D341Med (cell line): ENCODE data around the gene INA.
A peak's percentile ranks its signal among the peaks of the same experiment; 100 is the strongest.
"Not testable (repeated sequence)": the region's sequence is repeated elsewhere in the genome, so short reads cannot be mapped to it uniquely, and the experiment has no call there.

Experiments used
- DNase-seq: peaks from one replicate; pipeline ENCODE4 v3.0.0; 2012; ENCODE audit warnings: low spot score

The INA gene

GRCh38 chr10:103276896-103277712 lies at the start of gene INA:
Gene INA (plus strand): TSS chr10:103277138. CDS start chr10:103277212, 74 bp downstream.
- peak; percentile 84 for DNase-seq

DNA sequence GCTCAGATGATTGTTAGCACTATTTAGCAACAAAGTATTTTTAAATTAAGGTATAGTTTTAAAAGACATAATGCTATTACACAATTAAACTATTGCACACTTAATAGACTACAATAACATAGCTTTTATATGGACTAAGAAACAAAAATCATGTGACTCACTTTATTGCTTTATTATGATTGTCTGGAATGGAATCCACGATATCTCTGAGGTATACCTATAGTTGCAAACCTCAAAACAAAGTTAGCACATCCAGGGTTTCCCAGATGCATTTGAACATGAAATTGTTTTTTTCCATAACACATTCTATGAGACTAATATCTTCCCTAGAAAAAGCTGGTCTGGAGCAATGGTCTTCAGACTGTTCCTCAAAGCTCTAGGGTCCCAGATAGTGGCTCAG lies 49.5 kb upstream of the INA start:
- no peak for DNase-seq

DNA sequence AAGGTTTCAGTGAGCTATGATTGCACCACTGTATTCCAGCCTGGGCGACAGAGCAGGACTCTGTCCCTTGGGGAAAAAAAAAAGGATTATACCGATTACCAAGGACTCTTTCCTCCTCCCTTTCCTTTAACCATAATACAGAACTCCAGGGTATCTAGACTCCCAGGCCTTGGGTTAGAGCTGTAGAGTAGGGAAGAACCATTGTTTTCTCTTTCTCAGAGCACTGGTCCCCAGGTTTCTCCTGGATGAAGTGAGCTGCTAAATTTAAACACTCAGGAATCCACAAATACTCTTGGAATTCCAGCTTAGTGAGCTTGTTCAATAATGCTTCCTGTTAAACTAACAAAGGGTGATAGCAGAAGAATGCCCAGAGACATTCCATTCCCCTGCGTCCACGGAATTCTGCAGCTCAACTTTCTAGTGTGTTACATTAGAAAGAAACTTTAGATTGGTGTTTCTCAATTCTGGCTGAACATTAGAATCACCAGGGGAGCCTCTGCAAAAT lies 45.8 kb upstream of the INA start:
- no peak for DNase-seq

- no peak for DNase-seq
Measured at GRCh38 chr10:103232131-103232673, 44.7 kb upstream of the INA start.

DNA sequence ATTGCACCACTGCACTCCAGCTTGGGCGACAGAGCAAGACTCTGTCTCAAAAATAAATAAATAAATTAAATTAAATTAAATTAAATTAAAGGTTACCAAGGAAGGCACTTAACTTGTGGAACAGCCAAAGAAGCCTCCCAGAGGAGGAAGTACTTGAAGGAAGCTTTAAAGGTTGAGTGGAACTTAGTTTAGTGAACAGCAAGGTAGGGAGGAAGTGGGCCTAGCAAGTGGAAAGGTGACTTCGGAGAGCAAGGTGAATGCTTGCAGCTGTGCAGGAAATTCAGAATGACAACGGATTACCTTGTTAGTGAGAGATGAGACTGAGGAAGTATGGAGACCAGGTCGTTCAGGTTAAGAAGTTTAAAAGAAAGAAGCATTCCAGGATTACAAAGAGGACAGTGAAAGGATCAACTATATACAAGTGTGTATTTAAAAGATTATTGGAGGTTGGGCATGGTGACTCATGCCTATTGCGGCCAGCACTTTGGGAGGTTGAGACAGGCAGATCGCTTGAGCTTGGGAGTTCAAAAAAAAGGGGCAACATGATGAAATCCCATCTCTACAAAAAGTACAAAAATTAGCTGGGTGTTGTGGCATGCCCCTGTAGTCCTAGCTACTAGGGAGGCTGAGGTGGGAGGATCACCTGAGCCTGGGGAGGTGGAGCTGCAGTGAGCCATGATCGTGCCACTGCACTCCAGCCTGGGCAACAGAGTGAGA lies 44.0 kb upstream of the INA start:
- DNase-seq = no peak

- DNase-seq = no peak
Measured at GRCh38 chr10:103235775-103236174, 41.2 kb upstream of the INA start.

- DNase-seq = peak; percentile 45
Measured at GRCh38 chr10:103238506-103239252, 38.3 kb upstream of the INA start.

- peak; percentile 20 for DNase-seq
Measured at GRCh38 chr10:103241262-103242011, 35.5 kb upstream of the INA start.

GRCh38 chr10:103244666-103245271 lies 32.2 kb upstream of the INA start:
- peak; percentile 72 for DNase-seq

DNA sequence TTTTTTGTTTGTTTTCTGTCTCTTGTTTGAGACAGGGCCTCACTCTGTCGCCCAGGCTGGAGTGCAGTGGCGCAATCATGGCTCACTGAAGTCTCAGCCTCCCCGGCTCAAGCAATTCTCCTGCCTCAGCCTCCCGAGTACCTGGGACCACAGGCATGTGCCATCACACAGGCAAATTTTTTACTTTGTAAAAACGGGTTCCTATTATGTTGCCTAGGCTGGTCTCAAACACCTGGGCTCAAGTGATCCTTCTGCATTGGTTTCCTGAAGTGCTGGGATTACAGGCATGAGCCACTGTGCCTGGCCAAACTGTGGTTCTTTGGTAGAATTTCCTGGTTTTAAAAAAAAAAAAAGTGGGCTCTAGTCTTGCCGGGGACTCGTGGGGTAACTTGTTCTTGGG lies 31.4 kb upstream of the INA start, which contains the start of gene RPEL1:
TSS of gene RPEL1 (plus strand) at position 301 of the 400 bp plus-strand sequence. CDS start 110 bp downstream, outside the sequence.
- DNase-seq = not testable (repeated sequence)

GRCh38 chr10:103246324-103246723 lies 30.6 kb upstream of the INA start:
- no peak for DNase-seq

DNA sequence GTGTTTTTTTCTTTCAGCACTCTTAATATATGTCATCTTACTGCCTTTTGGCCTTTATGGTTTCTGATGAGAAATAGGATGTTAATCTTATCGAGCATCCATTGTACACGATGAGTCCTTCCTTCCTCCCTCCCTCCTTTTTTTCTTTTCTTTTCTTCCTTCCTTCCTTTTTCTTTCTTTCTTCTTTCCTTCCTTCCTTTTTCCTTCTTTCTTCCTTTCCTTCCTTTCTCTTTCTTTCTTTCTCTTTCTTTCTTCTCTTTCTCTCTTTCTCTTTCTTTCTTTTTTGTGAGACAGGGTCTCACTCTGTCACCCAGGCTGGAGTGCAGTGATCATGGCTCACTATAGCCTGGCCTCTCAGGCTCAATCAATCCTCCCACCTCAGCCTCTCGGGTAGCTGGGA lies 22.8 kb upstream of the INA start:
- no peak for DNase-seq

- no peak for DNase-seq
Measured at GRCh38 chr10:103254538-103255325, 22.2 kb upstream of the INA start.

- no peak for DNase-seq
Measured at GRCh38 chr10:103256613-103257012, 20.3 kb upstream of the INA start.

DNA sequence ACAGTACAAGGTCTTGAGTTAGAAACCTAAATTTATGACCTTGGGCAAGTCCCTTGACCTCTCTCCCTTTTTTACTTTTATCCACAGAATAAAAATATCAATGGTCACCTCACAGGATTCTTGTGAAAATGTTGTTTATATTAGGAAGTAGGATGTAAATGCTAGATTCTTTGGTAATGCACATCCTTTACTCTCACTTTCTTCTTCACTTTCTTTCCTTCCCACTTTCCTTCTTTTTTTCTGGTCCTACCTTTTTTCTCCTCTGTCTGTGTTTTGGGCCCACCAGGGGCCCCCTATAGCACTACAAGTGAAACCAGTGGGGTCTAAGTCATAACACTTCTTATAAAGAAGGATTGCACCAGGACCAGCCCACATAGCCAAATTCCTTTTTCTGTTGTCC lies 19.1 kb upstream of the INA start:
- no peak for DNase-seq

GRCh38 chr10:103258928-103259327 lies 18.0 kb upstream of the INA start:
- DNase-seq = not testable (repeated sequence)

DNA sequence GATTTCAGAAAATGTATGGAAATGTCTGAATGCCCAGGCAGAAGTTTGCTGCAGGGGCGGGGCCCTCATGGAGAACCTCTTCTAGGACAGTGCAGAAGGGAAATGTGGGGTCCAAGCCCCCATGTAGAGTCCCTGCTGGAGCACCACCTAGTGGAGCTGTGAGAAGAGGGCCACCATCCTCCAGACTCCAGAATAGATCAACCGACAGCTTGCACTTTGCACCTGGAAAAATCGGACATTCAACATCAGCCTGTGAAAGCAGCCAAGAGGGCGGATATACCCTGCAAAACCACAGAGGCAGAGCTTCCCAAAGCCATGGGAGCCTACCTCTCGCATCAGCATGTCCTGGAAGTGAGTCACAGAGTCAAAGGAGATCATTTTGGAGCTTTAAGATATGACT lies 16.9 kb upstream of the INA start:
- no peak for DNase-seq

- no peak for DNase-seq
Measured at GRCh38 chr10:103262229-103262628, 14.7 kb upstream of the INA start.

- DNase-seq = peak; percentile 30
Measured at GRCh38 chr10:103265717-103266329, 11.1 kb upstream of the INA start.

DNA sequence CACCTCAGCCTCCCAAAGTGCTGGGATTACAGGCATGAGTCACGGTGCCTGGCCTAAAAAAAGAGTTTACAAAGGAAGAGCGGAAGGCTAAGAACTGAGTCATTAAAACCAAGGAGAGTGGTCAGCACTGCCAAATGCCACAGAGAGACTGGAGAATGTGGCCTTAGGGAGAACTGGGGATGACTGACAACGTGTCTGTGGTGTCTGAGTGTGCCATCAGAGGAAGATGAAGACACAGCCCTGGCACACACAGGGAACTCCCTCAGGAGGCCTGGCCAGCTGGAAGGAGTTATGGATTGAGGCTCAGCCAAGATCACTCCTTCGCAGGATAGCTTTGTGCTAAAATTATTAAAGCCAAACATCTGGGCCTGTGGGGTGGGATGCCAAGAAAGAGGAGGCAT lies 3.9 kb upstream of the INA start:
- DNase-seq = peak; percentile 73
